DMS79 (cell line): ENCODE results near the gene CST9.

Experiments used
- DNase-seq: peaks from one replicate; lab custom pipeline; 2025; lab: John Stamatoyannopoulos, UW

Gene CST9, protein sequence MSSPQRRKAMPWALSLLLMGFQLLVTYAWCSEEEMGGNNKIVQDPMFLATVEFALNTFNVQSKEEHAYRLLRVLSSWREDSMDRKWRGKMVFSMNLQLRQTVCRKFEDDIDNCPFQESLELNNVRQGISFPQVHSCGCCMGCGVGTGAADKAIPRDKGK

DNA sequence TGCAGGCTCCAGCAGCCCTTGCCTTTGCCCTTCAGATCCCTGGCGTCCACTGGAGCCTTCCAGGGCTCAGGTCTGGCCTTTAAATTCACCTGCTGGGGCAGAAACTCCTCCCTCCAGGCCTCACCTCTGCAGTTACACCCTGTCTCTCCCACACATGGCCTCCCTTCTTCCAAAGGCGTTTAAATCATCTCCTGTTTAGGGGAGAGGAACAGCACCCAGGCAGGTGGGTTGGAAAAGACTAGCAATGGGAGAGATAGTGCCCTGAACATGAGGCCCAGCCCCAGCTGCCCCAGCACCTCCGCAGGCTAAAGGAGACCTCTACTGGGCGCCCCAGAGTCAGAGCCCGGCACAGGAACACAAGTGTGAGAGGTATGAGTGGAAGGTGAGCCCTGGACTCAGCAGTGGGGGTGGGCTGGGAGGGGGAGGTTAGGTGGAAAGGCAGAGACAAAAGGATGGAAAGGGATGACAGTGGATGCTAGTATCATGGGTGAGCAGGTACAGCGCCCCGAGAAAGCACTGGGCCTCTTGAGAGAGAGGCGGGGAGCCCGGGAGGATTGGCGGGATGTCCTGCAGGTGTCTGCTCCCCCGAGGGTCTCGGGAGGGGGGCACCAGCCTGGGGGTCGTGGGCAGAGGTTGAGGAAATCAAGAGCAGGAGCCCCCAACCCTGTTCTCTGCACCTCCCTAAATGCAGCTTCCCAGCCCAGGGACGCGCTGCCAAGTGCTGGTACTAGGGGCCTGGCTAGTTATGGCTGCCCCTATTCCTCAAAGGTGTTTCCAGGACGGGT, at the start of gene CST9:
Gene CST9 (minus strand): TSS at position 51 of the 785 bp plus-strand sequence. CDS start 53 bp downstream, outside the sequence.
- no peak for DNase-seq

DNA sequence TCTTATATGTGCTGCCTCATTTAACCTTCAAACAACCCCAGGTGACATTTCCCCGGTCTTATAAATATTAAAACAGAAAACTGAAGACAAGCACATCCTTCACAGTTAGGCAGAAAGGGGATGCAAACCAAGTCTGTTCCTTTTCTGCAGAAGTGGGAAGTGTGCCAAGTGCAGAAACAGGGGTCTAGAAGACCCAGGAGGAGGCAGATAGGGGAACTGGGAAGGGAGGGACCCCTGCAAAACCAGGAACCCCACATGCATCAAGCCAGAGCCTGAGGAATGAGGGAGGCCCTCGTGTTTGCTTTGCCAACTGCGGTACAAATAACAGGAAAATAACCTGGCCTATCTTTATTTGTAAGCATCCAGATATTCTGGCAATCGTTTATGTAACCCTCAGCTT, 49.0 kb upstream of the CST9 start:
- no peak for DNase-seq

DNA sequence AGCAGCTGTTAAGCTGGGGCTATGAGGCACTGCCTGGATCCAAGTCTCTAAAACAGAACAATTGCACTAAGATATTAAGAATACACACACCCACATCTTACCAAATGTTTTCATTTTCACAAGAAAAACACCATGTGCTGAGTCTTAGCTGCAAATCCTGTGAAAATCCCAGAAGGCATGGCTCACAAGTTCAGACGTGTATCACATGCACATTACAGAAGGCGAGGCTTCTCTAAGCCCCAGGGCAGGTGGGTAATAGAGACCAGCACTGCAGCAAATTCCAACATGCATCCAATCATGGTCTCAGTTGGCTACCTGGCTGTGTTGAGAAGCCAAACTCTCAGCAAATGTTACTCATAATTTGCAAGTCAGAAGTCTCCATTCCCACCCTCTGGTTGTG, 48.3 kb upstream of the CST9 start:
- DNase-seq = no peak

DNA sequence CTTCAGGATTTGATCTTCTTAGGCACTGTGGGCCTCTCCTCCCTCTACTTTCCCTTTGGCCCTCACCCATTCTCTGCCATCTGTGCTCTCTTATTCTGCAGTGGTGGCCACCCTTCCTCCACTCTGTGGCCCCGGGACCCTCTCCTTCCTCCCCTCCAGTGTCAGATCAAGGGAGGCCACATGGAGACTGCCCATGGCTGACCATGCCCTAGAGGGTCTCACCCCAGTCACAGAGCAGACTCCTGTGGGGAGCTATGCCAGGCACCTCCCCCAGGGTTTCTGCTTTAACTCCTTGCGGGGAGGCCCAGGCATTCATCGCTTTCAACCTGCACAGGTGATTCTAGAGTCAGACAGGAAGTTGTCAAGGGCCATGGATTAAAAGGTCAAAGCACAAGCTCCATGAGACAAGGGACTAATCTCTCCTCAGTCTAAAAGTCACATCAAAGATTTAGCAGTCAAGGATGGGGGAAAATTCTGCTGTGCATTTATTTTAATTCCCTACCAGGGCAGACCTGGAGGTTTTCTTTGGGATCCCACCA, 47.8 kb upstream of the CST9 start:
- no peak for DNase-seq

DNA sequence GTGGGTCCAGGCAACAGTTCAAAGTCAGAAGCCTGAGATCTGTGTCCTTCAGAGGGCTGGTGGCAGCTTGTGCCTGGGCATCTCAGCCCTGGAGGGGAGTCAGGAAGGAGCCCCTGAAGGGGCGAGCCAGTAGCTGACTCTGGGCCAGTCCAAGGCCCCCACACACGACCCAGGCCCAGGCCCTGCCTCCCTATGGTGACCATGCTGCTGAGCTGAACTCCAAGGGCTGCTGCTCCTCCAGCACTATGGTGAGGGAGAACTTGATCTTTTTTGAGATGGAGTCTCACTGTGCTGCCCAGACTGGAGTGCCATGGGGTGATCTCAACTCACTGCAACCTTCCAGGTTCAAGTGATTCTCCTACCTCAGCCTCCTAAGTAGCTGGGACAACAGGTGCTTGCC, 47.2 kb upstream of the CST9 start:
- DNase-seq = no peak

DNA sequence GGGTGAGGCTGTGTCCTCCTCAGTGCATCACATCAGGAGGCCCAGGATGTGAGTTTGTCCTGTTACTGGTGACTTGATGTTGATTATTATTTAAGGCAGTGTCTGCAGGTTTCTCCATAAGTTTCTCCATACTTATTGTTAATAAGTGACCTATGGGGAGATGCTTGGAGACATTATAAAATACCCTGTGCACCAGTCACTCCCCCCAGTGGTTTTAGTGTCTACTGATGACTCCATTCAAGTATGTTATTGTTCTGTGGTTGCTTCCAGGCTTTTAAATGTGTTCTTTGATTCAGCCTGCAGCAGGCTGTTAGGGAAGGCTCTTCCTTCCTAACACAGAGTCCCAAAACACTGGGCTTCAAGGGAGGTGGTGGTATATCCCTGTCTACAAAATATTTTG, 46.7 kb upstream of the CST9 start:
- DNase-seq = no peak

DNA sequence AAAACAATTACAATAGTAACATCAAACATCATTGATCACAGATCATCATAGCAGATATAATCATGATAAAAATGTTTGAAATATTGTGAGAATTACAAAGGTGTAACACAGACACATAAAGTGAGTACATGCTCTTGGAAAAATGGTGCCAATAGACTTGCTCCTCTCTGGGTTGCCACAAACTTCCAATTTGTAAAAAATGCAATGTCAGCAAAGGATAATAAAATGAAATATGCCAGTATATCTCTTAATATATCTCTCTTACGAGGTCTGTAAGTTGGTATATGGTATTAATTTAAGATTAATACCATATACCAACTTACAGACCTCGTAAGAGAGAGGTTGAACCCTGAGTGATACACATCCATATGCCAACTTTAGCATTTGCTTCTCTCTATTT, 45.4 kb upstream of the CST9 start:
- no peak for DNase-seq

DNA sequence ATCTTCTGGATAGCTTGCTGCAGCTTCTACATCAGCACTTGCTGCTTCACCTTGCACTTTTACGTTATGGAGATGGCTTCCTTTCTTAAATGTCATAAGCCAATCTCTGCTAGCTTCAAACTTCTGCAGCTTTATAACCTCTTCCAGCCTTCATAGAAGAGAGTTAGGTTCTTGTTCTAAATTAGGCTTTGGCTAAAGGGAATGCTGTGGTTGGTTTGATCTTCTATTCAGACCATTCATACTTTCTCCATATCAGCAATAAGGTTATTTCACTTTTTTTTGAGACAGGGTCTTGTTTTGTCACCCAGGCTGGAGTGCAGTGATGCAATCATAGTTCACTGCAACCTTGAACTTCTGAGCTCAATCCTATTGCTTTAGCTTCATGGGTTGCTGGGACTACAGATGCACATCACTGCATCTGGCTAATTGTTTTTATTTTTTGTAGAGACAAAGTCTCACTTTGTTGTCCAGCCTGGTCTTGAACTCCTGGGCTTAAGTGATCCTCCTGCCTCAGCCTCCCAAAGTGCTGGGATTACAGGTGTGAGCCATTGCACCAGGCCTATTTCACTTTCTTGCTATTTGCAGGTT, 44.2 kb upstream of the CST9 start:
- no peak for DNase-seq

DNA sequence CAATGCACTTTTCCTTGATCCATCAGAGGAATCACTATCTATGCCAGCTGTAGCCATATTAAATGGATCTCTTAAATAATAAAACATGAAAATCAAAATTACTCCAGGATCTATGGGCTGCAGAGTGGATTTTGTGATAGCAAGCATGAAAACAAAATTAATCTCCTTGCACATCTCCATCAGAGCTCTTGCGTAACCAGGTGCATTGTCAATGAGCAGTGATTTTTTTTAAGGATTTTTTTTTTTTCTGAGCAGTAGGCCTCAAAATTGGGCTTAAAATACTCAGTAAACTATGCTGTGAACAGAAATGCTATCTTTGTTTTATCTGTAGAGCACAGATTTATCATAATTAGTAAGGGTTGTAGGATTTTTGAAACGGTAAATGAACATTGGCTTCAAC, 43.5 kb upstream of the CST9 start:
- no peak for DNase-seq

DNA sequence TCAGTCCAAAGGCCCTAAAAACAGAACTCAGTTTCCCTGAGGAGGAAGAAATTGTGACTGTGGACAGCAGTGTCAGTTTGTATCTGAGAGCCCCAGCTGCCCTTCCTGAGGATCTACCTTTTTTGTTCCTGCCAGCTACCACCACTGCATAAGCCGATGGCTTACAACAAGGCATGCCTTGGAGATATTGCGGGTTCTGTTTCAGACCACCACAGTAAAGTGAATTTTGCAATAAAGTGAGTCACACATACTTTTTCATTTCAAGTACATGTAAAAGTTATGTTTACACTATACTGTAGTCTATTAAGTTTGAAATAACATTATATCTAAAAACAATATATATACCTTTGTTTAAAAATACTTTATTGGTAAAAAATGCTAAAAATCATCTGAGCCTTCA, 41.6 kb upstream of the CST9 start:
- no peak for DNase-seq

DNA sequence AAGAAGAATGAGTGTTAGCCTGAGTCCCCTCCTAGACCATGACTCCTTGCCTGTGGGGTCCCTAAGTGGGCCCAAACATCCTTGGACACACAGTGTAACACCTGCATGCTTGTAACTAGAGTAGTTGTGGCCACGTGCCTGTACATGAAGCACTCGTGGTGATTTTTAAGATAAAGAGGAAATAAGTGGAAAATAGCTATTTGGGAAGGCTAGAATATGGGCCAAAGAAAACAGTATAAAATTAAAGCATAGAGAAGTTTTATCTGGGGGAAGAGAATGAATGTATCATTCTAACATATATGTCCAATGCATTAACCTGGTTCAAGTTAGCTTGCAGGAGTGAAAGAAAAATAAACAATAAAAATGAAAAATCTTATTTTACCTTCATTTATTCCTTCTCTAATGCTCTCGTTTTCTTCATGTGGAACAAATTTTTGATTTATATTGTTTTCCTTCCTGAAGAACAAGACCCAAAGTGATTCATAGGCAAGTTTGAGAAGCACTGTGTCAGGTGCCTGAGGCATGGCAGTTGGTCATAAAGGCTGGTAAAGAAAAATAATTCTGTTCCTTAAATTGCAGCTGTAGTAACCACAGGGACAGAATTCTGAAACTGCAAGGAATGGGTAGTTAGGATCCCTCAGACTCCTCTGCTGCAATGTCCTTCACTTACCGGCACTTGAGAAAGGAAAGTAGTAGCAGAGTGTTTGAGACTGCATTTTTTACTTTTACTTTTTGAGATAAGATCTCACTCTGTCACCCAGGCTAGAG, 40.6 kb upstream of the CST9 start:
- no peak for DNase-seq

DNA sequence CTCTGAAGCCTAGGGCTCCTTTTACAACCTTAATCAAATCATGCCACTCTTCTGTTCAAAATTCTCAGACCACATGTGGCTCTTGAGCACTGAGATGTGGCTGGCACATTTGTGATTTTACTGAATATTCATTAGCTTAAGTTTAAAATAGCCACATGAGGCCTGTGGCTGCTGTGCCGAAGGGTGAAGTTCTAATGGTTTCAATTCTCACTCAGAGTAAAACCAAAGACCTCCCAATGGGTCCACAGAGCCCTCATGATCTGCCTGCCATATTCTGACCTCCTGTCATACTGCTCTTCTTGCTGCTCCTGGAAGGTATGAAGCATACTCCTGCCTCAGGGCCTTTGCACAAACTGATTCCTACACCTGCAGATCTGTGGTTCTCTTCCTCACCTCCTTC, 39.9 kb upstream of the CST9 start:
- no peak for DNase-seq

DNA sequence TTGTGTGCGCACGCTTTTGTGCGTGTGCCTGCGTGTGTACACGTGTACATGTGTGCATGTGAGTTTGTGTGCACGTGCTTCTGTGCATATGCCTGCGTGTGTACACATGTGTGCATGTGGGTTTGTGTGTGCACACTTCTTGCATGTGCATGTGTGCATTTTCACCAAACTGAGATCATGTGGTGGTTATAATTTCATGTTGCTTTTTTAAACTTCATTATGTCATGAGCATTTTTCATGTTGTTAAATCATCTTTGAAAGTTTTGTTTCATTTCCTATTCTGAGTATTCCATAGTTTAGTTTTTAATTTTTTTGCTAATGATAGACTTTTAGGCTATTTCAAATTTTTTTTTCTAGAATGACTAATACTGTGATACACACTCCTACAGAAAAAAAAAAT, 38.4 kb upstream of the CST9 start:
- DNase-seq = no peak

DNA sequence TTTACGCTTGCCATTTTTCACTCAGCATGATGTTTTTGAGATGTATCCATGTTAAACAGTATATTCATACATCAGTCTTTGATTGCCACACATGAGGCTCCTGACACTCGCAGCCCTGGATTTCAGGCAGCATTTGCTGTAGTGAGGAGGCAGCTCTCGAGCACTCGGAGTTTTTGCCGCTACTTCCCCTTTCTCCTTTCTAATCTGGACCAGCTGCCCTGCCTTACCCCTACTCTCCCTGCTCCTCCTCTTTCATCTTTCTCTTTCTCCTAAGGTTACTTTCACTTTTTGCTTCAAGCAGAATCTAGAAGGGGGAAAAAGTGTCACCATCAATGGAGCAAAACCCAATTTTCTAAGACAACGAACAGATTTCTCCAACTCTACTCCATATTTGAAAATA, 37.9 kb upstream of the CST9 start:
- DNase-seq = no peak

DNA sequence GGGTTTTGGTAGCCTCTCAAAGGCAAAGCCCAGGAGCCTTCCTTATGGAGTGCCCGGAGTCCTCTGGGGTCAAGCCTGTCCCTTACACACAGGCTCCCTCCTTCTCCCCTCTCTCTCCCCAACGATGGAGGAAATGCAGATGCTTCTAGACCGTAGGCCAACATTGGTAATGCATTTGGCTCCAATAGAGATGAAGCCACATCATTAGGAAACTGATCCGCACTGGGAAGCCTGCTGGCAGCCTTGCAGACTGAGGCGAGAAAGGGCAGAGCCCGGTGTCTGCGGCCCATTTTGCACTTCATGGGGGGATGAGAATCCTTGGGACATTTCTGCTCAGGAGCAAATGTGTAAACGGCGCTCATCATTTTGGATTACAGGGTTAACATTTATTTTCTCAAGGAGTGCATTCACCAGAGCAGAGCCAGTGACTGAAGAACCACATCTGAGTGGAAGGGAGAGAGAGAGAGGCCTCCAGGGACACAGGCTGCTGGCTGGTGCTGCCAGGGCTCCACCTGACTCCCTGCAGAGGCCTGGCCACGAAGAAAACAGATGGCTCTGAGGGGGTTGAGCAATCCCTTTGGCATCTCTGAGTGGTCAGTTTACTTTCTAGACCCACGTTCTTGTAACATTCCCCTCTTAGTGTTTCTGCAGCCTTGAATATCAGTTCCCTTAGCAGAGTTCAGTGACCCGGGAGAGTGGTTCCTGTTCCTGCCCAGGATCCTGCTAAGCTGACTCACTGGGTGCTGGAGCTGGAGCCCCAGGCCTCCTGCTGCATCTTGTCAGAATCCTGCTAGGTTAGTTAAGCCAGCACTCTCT, 36.4 kb upstream of the CST9 start:
- no peak for DNase-seq

DNA sequence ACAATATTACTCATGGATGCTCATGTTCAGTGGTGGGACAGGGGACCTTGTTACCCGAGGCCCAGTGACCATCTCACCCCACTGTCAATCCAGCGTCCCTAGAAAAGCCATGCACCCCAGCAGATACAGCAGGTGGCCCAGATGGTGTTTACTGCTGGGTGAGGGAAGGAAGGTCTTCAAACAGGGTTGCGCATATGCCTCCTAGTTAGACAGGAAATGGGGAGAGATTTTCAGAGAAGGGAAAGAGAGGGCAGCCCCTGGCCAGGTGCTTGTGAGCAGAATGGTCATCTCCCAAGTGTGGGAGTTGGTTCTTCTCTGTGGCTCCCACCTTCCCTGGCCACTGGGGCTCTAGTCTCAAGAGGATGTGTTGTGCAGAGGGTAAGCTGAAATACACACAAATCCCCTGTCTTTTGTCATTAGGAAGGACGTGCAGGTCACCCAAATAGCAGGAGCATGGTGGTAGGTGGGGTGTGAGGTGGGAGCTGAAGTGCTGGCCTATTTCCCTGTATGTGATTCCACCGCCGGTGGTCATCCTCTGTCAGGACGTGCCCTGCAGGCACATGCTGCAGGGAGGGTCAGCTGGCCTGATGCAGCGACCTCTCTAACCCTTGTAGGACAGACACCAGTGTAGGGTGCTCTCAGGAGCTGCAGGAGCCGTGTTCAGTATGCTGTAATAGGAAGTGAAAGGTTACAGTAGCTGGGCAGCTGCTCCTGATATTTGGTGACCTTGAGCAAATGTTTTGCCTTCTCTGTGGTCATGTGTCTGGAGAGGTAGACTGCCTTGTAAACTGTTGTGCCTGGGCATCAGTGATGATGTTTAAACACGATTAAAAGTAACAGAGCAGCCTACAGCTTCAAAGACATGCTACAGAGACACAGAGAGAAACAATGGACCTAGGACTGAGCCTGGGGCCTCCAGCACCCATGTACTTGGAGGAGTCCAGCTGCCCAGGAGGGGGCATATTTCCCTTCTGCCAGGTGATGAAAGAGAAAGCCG, 35.3 kb upstream of the CST9 start:
- DNase-seq = no peak

DNA sequence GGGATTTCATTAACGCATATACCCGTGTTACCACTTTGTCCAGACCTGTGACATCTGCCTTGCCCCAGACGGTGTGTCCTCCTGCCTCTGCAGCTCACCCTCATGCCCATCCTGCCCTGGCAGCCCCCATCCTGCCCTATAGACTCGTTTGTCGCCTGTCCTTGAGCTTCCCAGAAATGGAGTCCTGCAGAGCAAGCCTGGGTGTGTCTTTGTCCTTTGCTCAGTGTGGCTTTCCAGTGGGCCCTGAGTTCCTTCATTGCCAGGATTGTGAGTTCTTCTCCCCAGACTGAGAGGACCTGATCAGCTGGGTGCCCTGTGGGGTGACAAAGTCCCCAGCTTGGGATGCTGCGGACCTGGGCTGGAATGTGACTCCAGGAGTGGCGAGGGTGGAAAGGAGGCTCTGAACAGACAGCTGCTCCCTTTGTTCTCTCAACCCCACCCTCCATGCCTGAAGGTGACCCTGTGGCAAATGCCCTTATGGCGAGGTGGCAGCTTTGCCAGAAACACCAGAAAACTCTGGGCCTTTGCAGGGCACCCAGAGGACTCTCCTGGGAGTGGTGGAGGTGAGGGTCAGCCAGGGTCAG, 34.4 kb upstream of the CST9 start:
- no peak for DNase-seq

DNA sequence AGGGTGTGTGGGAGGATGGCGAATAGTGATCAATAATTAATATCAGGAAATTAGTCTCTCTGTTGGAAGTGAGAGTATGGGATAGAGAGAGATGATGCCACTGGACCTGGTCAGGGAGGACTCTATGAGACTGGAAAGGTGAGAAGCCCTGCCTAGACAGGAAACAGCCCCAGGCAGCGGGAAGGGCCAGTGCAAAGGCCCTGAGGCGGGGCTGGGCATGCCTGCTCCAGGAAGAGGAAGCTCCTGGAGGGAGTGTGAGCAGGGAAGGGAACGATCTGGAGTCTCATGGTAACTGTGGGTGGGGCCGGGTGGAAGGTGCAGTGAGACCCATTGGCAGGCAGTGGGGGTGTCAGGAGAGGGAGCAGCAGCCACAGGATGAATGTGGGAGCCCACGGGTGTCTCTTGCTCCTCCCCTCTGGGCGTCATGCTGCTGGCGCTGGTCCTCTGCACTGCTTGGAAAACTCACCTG, 33.8 kb upstream of the CST9 start:
- DNase-seq = no peak

DNA sequence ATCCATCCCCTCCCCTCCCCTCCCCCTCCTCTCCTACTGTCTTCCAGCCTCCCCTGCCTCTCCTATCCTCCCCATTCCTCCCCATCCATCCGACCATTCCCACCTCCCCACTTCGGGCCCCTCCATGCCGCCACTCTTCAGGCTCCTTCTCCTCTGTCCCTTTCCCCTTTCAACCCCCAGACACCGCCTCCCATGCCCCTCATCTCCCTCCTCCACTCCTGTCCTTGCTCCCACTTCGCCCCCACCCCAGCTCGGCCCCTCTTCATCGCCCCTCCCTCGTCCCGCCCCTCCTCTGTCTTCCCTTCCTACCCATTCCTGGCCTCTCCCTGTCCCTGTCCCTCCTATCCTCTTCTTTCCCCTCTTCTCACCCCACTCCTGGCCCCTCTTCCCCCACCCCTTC, 32.6 kb upstream of the CST9 start:
- DNase-seq = no peak
